Natural killer cell (primary cell): ENCODE data around the gene NDRG3. TPM values are rescaled to one million over a fixed set of nuclear protein-coding genes. Genes with fewer than 3 reads are reported as not detected.

Experiments used
- ATAC-seq, 3 donors: fragments of 150-1000 bp in 2 of 3; fragments of 200-7000 bp in 1 of 3; cut with Tn5 transposase; 1 replicate in 1 of 3; 2 replicates in 2 of 3; pipeline ENCODE4 v1.10.0; 2021; ENCODE audit warnings: mild to moderate bottlenecking in 2 of 3, moderate library complexity in 2 of 3
- DNase-seq, 2 donors: peaks; one replicate each; pipeline versions ENCODE4 v3.0.0 to v3.0.0-alpha.2; 2013 to 2021; ENCODE audit warnings: mixed read lengths in 1 of 2
- H3K27ac ChIP-seq: one replicate; pipeline ENCODE4 v1.5.1; 2013; ENCODE audit warnings: mild to moderate bottlenecking, low read length
- H3K27me3 ChIP-seq: one replicate; pipeline ENCODE4 v1.6.1; 2013; ENCODE audit warnings: low read length; ENCODE audit not compliant: control insufficient read depth, insufficient read depth
- H3K36me3 ChIP-seq: one replicate; pipeline ENCODE4 v1.6.1; 2013; ENCODE audit warnings: low read length; ENCODE audit not compliant: control insufficient read depth, insufficient read depth
- H3K4me1 ChIP-seq: one replicate; pipeline ENCODE4 v1.6.1; 2013; ENCODE audit warnings: low read length; ENCODE audit not compliant: control insufficient read depth, insufficient read depth
- H3K4me3 ChIP-seq: one replicate; pipeline ENCODE4 v1.5.1; 2013; ENCODE audit warnings: low read length
- H3K9me3 ChIP-seq: one replicate; pipeline ENCODE4 v1.6.1; 2013; ENCODE audit warnings: low read length; ENCODE audit not compliant: control insufficient read depth, insufficient read depth
- H3K27ac Mint-ChIP-seq, 2 donors: one replicate each; pipeline ENCODE4 v1.8.0; 2022; ENCODE audit warnings: mild to moderate bottlenecking in 2 of 2, mixed read lengths in 2 of 2, moderate library complexity in 1 of 2
- H3K27me3 Mint-ChIP-seq, 2 donors: one replicate each; pipeline ENCODE4 v1.8.0; 2022; ENCODE audit warnings: low read depth in 2 of 2, mixed read lengths in 2 of 2
- H3K36me3 Mint-ChIP-seq: one replicate; pipeline ENCODE4 v1.8.0; 2022; ENCODE audit warnings: mixed read lengths
- H3K4me1 Mint-ChIP-seq, 2 donors: one replicate each; pipeline ENCODE4 v1.8.0; 2022; ENCODE audit warnings: mixed read lengths in 2 of 2
- H3K4me3 Mint-ChIP-seq: one replicate; pipeline ENCODE4 v1.8.0; 2022; ENCODE audit warnings: mild to moderate bottlenecking, moderate library complexity, mixed read lengths
- H3K9me3 Mint-ChIP-seq, 2 donors: one replicate each; pipeline ENCODE4 v1.8.0; 2022; ENCODE audit warnings: mixed read lengths in 2 of 2
- WGBS: methylation state at CpG from one replicate; pipeline ENCODE4 v1.1.7; 2013; ENCODE audit warnings: missing lambda C conversion rate; ENCODE audit not compliant: insufficient coverage; 5-methylcytosine and 5-hydroxymethylcytosine counted together
- intact Hi-C: fragments of 100-400 bp; cut with micrococcal nuclease; formaldehyde crosslinking; loops from one replicate; pipeline ENCODE4 v1.14.2; 2022
- total RNA-seq, 4 donors: library from RNA; stranded (reverse); fragments of 120-200 nt in 1 of 4; gene quantifications; one replicate each; pipeline versions ENCODE4 v1.2.3 to v1.2.4, GENCODE V29; 2013 to 2022
- TF ChIP-seq, protein P1 (sequence below): fragments of 200-600 bp; IDR thresholded peaks from one replicate; pipeline ENCODE4 v1.8.0; 2022; ENCODE audit warnings: antibody characterized with exemption

Gene NDRG3
- total RNA-seq, 3 donors from 2014 or later (not counting 1 experiment from before 2014, with no cell fraction given): 27.1 to 30.3 (median 28.3) TPM

DNA sequence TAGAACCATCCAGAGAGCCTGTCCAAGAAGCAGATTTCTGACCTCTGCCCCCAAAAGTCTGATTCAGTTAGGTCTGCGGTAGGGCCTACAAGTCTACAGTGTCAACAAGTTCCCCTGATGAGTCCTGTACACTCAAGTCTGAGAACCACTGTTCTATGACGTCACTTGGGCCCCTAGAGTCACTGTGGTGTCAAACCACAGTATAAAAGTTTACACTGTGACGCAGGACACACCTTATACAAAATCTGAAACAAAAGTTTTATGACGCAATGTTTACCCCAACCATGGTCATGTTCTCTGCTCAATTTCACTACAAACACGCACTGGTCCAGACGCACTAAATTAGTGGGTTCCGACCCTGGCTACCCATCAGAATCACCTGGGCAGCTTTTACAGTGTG, 117.8 kb downstream of the NDRG3 start:
- Mint-ChIP-seq H3K9me3 (no peaks in the 10 kb centered on the region), H3K27ac (peak overlapping the region; percentile 93 to 95), H3K36me3 (no peaks in the 10 kb centered on the region), H3K4me1 (peaks cover 51 to 63% of the 10 kb centered on the region in 2 donors), H3K27me3 (no peaks in the 10 kb centered on the region), H3K4me3 (peak overlapping the region; percentile 66)
- peaks cover 50% of the 10 kb centered on the region for H3K4me1 ChIP-seq
- WGBS: 57% methylated on average over 7 of the region's 7 CpGs
- peaks cover 62% of the 10 kb centered on the region for H3K36me3 ChIP-seq
- ATAC-seq: peak; percentile 73 to 88 (median 80)
- peak; percentile 61 to 81 for DNase-seq
- peak overlapping the region; percentile 77 for H3K27ac ChIP-seq
- H3K27me3 ChIP-seq: no peaks in the 10 kb centered on the region
- H3K9me3 ChIP-seq: no peaks in the 10 kb centered on the region
- TF ChIP-seq, protein P1, sequence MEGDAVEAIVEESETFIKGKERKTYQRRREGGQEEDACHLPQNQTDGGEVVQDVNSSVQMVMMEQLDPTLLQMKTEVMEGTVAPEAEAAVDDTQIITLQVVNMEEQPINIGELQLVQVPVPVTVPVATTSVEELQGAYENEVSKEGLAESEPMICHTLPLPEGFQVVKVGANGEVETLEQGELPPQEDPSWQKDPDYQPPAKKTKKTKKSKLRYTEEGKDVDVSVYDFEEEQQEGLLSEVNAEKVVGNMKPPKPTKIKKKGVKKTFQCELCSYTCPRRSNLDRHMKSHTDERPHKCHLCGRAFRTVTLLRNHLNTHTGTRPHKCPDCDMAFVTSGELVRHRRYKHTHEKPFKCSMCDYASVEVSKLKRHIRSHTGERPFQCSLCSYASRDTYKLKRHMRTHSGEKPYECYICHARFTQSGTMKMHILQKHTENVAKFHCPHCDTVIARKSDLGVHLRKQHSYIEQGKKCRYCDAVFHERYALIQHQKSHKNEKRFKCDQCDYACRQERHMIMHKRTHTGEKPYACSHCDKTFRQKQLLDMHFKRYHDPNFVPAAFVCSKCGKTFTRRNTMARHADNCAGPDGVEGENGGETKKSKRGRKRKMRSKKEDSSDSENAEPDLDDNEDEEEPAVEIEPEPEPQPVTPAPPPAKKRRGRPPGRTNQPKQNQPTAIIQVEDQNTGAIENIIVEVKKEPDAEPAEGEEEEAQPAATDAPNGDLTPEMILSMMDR: no peak
- H3K4me3 ChIP-seq: no peak overlapping the region
- intact Hi-C loops: loop anchor here (1.0 kb wide), 3 partner anchors 16 to 64 kb away; partner anchors contain the start of gene RAB5IF

DNA sequence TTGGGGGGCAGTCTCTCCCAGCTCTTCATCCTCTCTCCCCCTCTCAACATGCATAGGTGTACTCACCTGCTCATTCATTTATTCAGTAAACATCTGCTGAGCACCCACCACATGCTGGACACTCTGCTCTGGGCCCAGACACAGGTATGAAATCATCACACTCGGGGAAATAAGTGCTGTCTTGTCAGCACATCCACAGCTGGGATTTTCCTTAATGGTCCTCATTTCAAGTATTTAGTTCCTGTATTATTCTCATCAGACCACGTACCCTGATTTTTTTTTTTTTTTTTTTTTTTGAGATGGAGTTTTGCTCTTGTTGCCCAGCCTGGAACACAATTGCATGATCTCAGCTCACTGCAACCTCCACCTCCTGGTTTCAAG, 121.0 kb downstream of the NDRG3 start:
- intact Hi-C loops: no loop called here
- Histone ChIP-seq H3K4me1 (peaks cover 40% of the 10 kb centered on the region), H3K36me3 (peaks cover 47% of the 10 kb centered on the region), H3K27me3 (no peaks in the 10 kb centered on the region), H3K9me3 (no peaks in the 10 kb centered on the region), H3K27ac (no peak overlapping the region), H3K4me3 (no peak overlapping the region)
- Mint-ChIP-seq H3K4me1 (peaks cover 54 to 65% of the 10 kb centered on the region in 2 donors), H3K27ac (peak overlapping the region; percentile 81 to 90), H3K36me3 (no peaks in the 10 kb centered on the region), H3K4me3 (no peak overlapping the region), H3K9me3 (no peaks in the 10 kb centered on the region), H3K27me3 (no peaks in the 10 kb centered on the region)
- 100% methylated on average over 1 of the region's 2 CpGs for WGBS
- TF ChIP-seq, protein P1: no peak
- no peak for DNase-seq
- no peak for ATAC-seq

DNA sequence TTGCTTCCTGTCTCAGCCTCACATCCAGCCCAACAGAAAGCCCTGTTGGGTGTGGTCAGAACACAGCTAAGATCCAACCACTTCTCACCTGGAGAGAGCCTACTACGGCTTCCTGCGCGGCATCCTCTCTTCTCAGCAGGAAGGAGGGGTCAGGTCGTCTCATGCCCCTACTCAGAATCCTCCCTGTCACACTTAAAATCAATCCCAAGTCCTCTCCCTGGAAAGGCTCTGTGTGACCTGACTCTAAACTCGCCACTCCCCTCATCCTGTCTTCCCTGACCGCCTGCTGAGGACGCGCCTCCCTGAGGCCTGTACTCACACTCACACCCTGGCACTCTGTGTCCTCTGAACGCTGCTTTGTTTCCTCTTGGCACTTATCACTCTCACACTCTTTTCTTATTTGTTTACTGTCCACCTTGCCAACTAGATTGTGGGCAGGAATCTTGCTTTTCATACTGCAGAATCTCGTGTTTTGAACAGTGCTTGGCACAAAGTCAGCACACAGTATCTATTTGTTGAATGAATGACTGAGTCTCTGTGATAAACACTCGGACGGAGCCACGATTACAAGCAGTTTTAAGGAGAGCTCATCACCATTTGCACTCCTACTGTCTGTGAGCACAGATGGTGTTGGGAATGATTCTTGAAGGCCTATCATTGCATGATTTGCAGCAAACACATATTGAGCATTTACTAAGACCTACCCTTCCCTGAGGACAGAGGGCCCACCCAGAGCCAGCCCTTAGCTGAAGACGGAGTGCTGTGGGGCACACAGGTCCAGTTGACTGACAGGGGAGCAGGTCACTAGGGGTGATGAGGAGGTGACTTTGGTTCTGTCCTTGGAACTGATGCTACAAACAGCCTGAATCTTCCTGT, 121.6 kb downstream of the NDRG3 start:
- Histone ChIP-seq H3K9me3 (no peaks in the 10 kb centered on the region), H3K36me3 (peaks cover 47% of the 10 kb centered on the region), H3K27me3 (no peaks in the 10 kb centered on the region), H3K4me3 (no peak overlapping the region), H3K4me1 (peaks cover 33% of the 10 kb centered on the region), H3K27ac (peak overlapping the region; percentile 3)
- Mint-ChIP-seq H3K4me3 (no peak overlapping the region), H3K4me1 (peaks cover 51 to 60% of the 10 kb centered on the region in 2 donors), H3K9me3 (no peaks in the 10 kb centered on the region), H3K27me3 (no peaks in the 10 kb centered on the region), H3K36me3 (no peaks in the 10 kb centered on the region), H3K27ac (peak overlapping the region; percentile 81 to 90)
- ATAC-seq (peak in 1 of 3 donors; percentile 15), DNase-seq (no peak)
- WGBS: 74% methylated on average over 14 of the region's 14 CpGs
- intact Hi-C loops: no loop called here
- TF ChIP-seq, protein P1: no peak
